Stimulated activated CD4-positive, alpha-beta T cell treated with anti-CD3 and anti-CD28 coated beads, Interleukin-4, amount 100 ng/mL, for 48 hours (primary cell): ENCODE data around the gene FASTK.

Experiments used
- DNase-seq, 2 donors: peaks; one replicate each; pipeline ENCODE4 v3.0.0-alpha.2; 2020; ENCODE audit warnings: low read depth in 2 of 2

The FASTK gene

GRCh38 chr7:151080522-151081169 is at the start of gene FASTK:
Gene FASTK, minus strand, starts transcription at chr7:151080809. Its CDS starts 43 bp downstream, at chr7:151080766.
- DNase-seq = peak; percentile 82 to 86

DNA sequence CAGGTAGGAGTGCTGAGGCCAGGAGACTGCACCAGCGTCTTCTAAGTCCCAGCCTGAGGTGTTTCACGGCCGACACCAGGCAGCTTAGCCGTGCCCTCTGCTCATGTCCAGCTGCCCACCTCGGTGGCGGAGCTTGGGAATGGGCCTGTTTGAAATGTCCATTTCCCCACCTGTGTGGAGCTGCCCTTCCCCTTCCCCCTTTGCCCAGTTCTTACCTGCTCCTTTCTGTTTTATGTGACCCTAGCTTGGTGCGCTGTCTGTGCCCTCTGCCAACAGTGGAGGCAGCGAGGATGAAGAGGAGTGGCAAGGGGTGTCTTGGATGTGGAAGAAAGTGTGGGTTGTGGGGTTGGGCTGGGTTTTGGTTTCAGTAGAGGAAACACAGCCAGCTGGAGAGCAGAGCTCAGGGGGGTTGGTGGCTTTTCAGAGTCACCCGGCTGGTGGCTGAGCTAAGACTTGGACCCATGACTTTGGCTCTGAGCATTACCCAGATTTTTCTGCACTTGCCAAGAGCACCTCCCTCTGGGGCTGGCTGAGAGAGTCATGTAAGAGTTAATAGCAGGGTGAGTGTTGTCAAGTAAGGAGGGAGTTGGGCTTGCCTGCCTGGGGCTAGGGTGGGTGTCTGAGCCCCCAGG is 49.5 kb upstream of the FASTK start:
- no peak for DNase-seq

DNA sequence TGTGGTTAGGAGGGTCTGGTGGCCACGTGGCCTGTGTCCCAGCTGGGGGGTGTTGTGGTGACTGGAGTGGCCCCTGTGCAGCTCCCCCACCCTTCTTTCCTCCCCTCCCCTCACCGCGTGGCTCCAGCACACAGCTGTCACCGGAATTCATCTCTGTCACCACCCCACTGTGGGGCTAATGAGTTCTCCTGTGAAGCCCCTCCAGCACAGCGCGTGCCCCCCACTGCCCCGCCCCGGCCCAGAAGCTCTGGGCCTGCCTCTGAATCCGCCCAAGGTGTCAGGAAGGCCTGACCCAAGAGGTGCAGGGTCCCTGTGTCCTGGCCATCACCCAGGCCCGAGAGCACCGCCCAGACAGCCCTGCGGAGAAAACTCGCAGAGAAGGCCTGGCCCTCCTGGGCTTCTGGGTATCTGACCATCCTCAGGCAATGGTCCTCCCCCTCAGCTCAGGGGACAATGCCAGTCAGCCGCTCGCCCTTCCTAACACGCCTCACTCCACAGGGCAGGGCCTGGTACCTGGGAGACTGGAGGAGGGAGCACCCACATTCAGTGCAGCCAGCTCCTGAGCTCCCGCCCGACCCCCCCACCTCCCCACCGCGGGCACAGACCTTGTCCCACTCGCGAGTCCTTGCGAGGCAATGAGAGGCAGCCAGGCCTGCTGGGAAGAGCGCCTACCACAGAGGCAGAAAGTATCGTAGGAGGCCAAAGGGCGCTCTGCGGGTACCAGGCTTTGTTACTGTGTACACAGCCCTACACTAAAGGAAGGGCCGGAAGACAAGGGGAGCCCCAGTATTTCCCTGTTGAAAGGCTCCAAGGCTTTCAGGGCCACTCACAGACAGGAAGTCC is 48.7 kb upstream of the FASTK start:
- no peak for DNase-seq

DNA sequence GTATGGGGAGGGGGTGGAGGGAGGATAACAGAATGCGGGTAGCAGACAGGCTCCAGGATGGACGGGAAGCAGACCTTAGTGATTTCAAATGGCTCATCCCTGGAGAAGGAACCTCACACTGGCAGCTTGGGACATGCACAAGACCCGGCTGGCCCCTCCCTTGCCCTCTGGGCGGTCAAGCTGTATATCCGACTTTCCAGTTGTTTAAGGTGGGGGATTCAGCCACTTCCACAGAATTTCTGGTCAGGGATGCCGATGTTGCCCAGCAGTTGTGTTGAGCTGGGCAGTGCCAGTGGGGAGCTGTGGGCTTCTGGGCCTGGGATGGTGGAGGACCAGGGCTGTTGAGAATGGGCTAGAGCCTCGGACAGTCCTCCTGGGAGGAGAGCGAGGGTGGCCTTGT is 48.1 kb upstream of the FASTK start:
- no peak for DNase-seq

DNA sequence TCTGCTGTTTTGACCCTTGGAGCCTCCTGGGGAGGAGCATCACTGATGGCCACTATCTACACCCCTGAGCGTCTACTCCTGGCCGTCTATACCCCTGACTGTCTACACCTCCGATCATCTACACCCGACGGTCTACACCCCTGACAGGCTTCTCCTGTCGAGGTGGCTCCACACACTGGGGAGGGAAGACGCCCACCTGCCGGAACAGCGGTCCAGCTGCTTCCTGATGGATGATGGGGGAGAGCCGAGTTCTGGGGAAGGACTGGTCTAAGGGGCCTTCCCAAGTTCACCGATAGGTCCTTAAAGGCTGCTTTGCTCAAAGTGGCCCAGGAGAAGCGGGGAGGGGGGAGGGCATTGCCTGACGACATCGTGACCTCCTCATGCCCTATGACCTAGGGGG is 47.5 kb upstream of the FASTK start:
- no peak for DNase-seq

DNA sequence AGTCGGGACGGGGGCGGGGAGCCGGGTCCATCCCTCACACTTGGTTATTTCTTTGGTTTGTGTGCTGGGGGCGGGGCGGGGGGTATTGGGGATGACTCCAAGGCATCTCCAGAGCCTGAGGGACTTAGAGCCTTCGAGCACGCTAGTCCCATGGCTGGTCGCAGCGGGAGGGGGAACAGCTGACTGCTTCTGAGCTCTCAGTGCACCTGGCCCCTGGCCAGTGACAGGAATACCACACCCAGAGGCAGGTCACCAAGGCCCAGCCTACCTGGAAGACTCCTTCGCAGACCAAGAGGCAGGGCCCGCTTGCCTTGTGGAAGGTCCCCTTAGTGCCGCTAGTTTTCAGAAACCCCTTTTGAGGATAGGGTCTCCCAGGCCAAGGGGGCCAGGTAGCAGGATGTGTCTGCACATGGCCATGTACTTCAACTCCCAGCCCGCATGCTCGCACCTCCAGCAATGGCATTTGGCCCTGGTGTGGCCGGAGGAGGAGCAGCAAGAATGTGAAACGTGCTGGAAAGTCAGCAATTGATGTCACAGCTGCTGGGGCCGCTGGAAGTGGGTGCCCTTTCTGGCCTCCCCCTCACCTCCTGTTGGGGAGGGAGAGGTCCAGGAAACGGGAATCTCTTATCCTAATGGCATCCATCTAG is 46.0 kb upstream of the FASTK start:
- no peak for DNase-seq

GRCh38 chr7:151125846-151126481 is 45.4 kb upstream of the FASTK start:
- no peak for DNase-seq

DNA sequence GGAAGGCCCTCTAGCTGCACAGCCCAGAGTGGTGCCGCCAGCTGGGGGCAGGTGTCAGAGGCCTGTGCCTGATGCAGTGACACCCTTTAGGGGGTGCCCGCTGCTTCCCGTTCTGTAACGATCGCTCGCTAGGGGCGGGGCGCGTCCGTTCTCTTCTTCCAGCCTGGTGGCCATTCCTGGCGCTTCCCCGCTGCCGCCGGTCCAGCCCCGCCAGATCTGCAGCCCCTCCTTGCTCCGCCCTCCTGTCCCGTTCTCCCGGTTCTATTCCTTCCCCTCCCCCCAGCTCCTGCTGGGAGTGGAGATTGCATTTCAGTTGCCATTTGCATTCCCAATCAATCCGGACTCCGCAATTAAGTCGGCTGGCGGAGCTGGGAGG is 44.8 kb upstream of the FASTK start:
- no peak for DNase-seq

- DNase-seq = no peak
Measured at GRCh38 chr7:151124899-151125399, 44.3 kb upstream of the FASTK start.

- DNase-seq = no peak
Measured at GRCh38 chr7:151124481-151124880, 43.9 kb upstream of the FASTK start.

DNA sequence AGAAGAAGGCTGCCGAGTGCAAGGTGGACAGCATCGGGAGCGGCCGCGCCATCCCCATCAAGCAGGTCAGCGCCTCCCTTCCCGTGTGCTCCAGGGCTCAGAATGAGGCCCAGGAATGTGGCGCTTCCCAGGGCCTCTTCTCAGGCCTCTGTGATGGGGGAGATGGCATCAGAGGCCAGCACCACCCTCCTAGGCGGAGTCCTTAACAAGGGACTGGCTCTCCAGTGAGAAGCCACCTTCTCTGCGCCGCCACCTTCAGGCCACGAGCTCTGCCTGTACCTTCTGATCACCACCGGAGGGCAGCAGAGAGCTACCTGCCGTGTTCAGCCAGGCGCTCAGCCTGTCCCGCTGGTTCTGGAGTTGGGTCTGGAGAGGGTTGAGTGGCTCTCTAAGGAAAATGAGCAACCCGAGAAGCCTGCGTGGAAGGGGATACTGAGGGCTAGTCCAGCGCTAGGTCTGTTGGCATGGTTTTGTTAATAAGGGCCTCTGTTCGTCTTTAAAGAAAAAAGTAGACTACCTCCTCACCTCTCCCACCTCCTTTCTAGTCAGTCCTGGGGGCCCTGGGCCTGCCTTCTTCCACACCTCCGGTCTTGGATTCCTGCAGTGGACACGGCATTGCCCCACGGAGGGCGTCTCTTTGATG is 43.3 kb upstream of the FASTK start:
- DNase-seq = peak; percentile 74 to 81

GRCh38 chr7:151123158-151123821 is 42.7 kb upstream of the FASTK start:
- no peak for DNase-seq

GRCh38 chr7:151122796-151123157 is 42.2 kb upstream of the FASTK start:
- DNase-seq = no peak

GRCh38 chr7:151122276-151122675 is 41.7 kb upstream of the FASTK start:
- DNase-seq = no peak

GRCh38 chr7:151121380-151122170 is 41.0 kb upstream of the FASTK start:
- no peak for DNase-seq

DNA sequence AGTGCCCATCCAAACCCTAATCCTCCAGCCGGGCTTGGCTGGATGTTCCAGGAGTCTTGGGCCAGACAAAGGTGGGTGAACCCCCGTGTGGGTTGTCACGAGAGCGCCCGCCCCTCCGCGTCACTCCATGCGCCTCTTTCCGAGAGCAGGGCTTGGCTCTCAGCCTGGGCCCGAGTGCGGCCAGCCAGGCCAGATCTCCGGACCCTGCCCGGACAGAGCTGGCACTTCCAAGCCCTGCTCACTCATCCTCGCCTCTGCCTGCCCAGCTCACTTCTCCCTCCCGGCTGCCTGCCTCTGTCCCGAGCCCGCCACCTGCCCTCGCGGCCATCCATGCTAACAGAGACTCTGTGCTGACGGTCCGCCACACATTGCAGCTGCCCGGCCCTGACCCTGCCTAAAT is 40.3 kb upstream of the FASTK start:
- DNase-seq = no peak

DNA sequence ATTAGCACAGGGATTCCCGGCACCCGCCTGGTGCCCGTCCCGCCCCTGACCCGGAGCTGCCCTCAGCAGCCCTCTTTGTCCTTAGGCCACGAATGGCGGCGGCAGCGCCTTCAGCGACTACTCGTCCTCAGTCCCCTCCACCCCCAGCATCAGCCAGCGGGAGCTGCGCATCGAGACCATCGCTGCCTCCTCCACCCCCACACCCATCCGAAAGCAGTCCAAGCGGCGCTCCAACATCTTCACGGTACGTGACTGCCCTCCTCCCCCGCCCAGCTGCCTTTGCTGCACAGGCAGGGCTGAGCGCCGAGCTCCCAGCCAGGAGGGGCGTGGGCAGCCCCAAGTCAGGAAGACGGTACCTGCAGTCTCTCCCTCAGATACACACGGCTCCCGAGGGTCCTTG is 39.3 kb upstream of the FASTK start:
- DNase-seq = no peak

- no peak for DNase-seq
Measured at GRCh38 chr7:151119055-151119415, 38.4 kb upstream of the FASTK start.

GRCh38 chr7:151118108-151119054 is 37.8 kb upstream of the FASTK start:
- DNase-seq = no peak
